HEK293 (cell line): ENCODE measurements around the gene FAM118A.

Experiments used
- CTCF ChIA-PET: fragments of 350-600 bp; formaldehyde crosslinking; extraction: SDS; loops from one replicate; lab custom pipeline; 2021; ENCODE audit warnings: antibody characterized with exemption; lab: Yijun Ruan, JAX
- POLR2A ChIA-PET: fragments of 300-600 bp; formaldehyde crosslinking; extraction: SDS; loops from one replicate; lab custom pipeline; 2020; ENCODE audit warnings: antibody characterized with exemption, inconsistent platforms; lab: Yijun Ruan, JAX
- H3K27ac ChIP-seq: fragments of 200-500 bp; sonication (Bioruptor generic); 2 replicates; pipeline ENCODE4 v1.5.1; 2014; ENCODE audit warnings: low read depth, low read length, control low read depth, inconsistent platforms; ENCODE audit errors: extremely low read depth
- H3K36me3 ChIP-seq, 2 experiments: fragments of 200-500 bp in 1 of 2; sonication (Bioruptor generic) in 1 of 2; 1 replicate in 1 of 2; 2 replicates in 1 of 2; pipeline ENCODE4 v1.5.1; 2014 to 2017; ENCODE audit warnings: inconsistent platforms in 2 of 2, low read length in 2 of 2; ENCODE audit not compliant: control insufficient read depth in 2 of 2, insufficient read depth in 1 of 2
- H3K4me1 ChIP-seq: fragments of 200-500 bp; sonication (Bioruptor generic); 2 replicates; pipeline ENCODE4 v1.5.1; 2014; ENCODE audit warnings: mild to moderate bottlenecking, low read length, inconsistent platforms; ENCODE audit not compliant: control insufficient read depth, insufficient read depth
- H3K4me3 ChIP-seq: 2 replicates; pipeline ENCODE4 v1.5.1; 2011; ENCODE audit warnings: low read depth, mild to moderate bottlenecking, control low read depth, low read length, moderate library complexity
- H3K9me3 ChIP-seq: fragments of 200-500 bp; sonication (Bioruptor generic); 2 replicates; pipeline ENCODE4 v1.5.1; 2014; ENCODE audit warnings: low read depth, low read length, inconsistent platforms; ENCODE audit not compliant: control insufficient read depth, insufficient read depth
- BCL11A ChIP-seq: fragments of 450-650 bp; formaldehyde crosslinking; IDR thresholded peaks from 2 replicates; pipeline ENCODE4 v1.5.1; 2016; ENCODE audit warnings: low read depth, missing biosample characterization, missing genetic modification characterization
- BCL6B ChIP-seq: fragments of 450-650 bp; formaldehyde crosslinking; IDR thresholded peaks from 2 replicates; pipeline ENCODE4 v1.5.1; 2017; ENCODE audit warnings: missing biosample characterization, missing genetic modification characterization
- GLI2 ChIP-seq: fragments of 450-650 bp; formaldehyde crosslinking; IDR thresholded peaks from 2 replicates; pipeline ENCODE4; 2017; ENCODE audit warnings: missing biosample characterization, missing genetic modification characterization, low read depth, borderline replicate concordance
- GLIS1 ChIP-seq: fragments of 450-650 bp; formaldehyde crosslinking; IDR thresholded peaks from 2 replicates; pipeline ENCODE4 v1.5.1; 2016; ENCODE audit warnings: missing biosample characterization, missing genetic modification characterization
- KLF1 ChIP-seq: fragments of 450-650 bp; formaldehyde crosslinking; IDR thresholded peaks from 2 replicates; pipeline ENCODE4 v1.5.1; 2016; ENCODE audit warnings: missing biosample characterization, missing genetic modification characterization
- PRDM1 ChIP-seq: fragments of 450-650 bp; formaldehyde crosslinking; IDR thresholded peaks from 2 replicates; pipeline ENCODE4; 2016; ENCODE audit warnings: missing biosample characterization, missing genetic modification characterization
- TSHZ1 ChIP-seq: fragments of 450-650 bp; formaldehyde crosslinking; IDR thresholded peaks from 2 replicates; pipeline ENCODE4 v1.5.1; 2016; ENCODE audit warnings: missing biosample characterization, missing genetic modification characterization, borderline replicate concordance
- ZBTB17 ChIP-seq: fragments of 450-650 bp; formaldehyde crosslinking; IDR thresholded peaks from 2 replicates; pipeline ENCODE4 v1.5.1; 2016; ENCODE audit warnings: missing biosample characterization, missing genetic modification characterization
- ZBTB7A ChIP-seq: fragments of 450-650 bp; formaldehyde crosslinking; IDR thresholded peaks from 2 replicates; pipeline ENCODE4 v1.5.1; 2016; ENCODE audit warnings: low read depth, missing biosample characterization, missing genetic modification characterization
- ZFP69B ChIP-seq: fragments of 450-650 bp; formaldehyde crosslinking; IDR thresholded peaks from 2 replicates; pipeline ENCODE4 v1.5.1; 2016; ENCODE audit warnings: missing biosample characterization, missing genetic modification characterization
- ZNF112 ChIP-seq: fragments of 450-650 bp; formaldehyde crosslinking; IDR thresholded peaks from 2 replicates; pipeline ENCODE4 v1.5.0; 2017; ENCODE audit warnings: missing biosample characterization, missing genetic modification characterization
- ZNF121 ChIP-seq: fragments of 450-650 bp; formaldehyde crosslinking; IDR thresholded peaks from 2 replicates; pipeline ENCODE4 v1.5.1; 2016; ENCODE audit warnings: missing biosample characterization, missing genetic modification characterization
- ZNF174 ChIP-seq: fragments of 450-650 bp; formaldehyde crosslinking; IDR thresholded peaks from 2 replicates; pipeline ENCODE4 v1.5.0; 2017; ENCODE audit warnings: missing biosample characterization, mild to moderate bottlenecking, missing genetic modification characterization
- ZNF266 ChIP-seq: fragments of 450-650 bp; formaldehyde crosslinking; IDR thresholded peaks from 2 replicates; pipeline ENCODE4 v1.5.1; 2016; ENCODE audit warnings: missing biosample characterization, missing genetic modification characterization, low read depth
- ZNF292 ChIP-seq: fragments of 450-650 bp; formaldehyde crosslinking; IDR thresholded peaks from 2 replicates; pipeline ENCODE4 v1.5.1; 2016; ENCODE audit warnings: low read depth, missing biosample characterization, missing genetic modification characterization, borderline replicate concordance
- ZNF433 ChIP-seq: fragments of 450-650 bp; formaldehyde crosslinking; IDR thresholded peaks from 2 replicates; pipeline ENCODE4 v1.5.1; 2016; ENCODE audit warnings: missing biosample characterization, missing genetic modification characterization, low read depth
- ZNF488 ChIP-seq: fragments of 450-650 bp; formaldehyde crosslinking; IDR thresholded peaks from 2 replicates; pipeline ENCODE4 v1.5.1; 2016; ENCODE audit warnings: missing biosample characterization, missing genetic modification characterization
- ZNF530 ChIP-seq: fragments of 450-650 bp; formaldehyde crosslinking; IDR thresholded peaks from 2 replicates; pipeline ENCODE4 v1.5.1; 2016; ENCODE audit warnings: low read depth, missing biosample characterization, missing genetic modification characterization
- ZNF558 ChIP-seq: fragments of 450-650 bp; formaldehyde crosslinking; IDR thresholded peaks from 2 replicates; pipeline ENCODE4 v1.5.1; 2016; ENCODE audit warnings: missing biosample characterization, missing genetic modification characterization
- ZNF610 ChIP-seq: fragments of 450-650 bp; formaldehyde crosslinking; IDR thresholded peaks from 2 replicates; pipeline ENCODE4 v1.5.1; 2016; ENCODE audit warnings: missing biosample characterization, missing genetic modification characterization, borderline replicate concordance
- ZNF660 ChIP-seq: fragments of 450-650 bp; IDR thresholded peaks from 2 replicates; pipeline ENCODE4 v1.5.1; 2018; ENCODE audit warnings: missing biosample characterization, mild to moderate bottlenecking, missing genetic modification characterization
- ZNF664 ChIP-seq: fragments of 450-650 bp; formaldehyde crosslinking; IDR thresholded peaks from 2 replicates; pipeline ENCODE4 v1.5.1; 2016; ENCODE audit warnings: missing biosample characterization, missing genetic modification characterization
- ZNF692 ChIP-seq: fragments of 450-650 bp; formaldehyde crosslinking; IDR thresholded peaks from 2 replicates; pipeline ENCODE4 v1.5.1; 2016; ENCODE audit warnings: missing biosample characterization, missing genetic modification characterization
- ZNF830 ChIP-seq: fragments of 450-650 bp; IDR thresholded peaks from 2 replicates; pipeline ENCODE4 v1.5.0; 2018; ENCODE audit warnings: missing biosample characterization, missing genetic modification characterization, low read depth, mild to moderate bottlenecking, moderate library complexity
- TF ChIP-seq, protein P1 (sequence below): fragments of 450-650 bp; formaldehyde crosslinking; IDR thresholded peaks from 2 replicates; pipeline ENCODE4 v1.5.1; 2016; ENCODE audit warnings: missing biosample characterization, missing genetic modification characterization
- TF ChIP-seq, protein P2 (sequence below): fragments of 450-650 bp; formaldehyde crosslinking; IDR thresholded peaks from 2 replicates; pipeline ENCODE4 v1.5.1; 2016; ENCODE audit warnings: missing biosample characterization, missing genetic modification characterization

Gene FAM118A

GRCh38 chr22:45292731-45293442 is 16.8 kb upstream of the FAM118A start:
- H3K36me3 ChIP-seq, result no peaks in the 10 kb centered on the region
- CTCF ChIA-PET, result no interaction called here
- no peaks in the 10 kb centered on the region for H3K4me1 ChIP-seq
- H3K9me3 ChIP-seq, result no peaks in the 10 kb centered on the region
- POLR2A ChIA-PET, result no interaction called here
- H3K4me3 ChIP-seq, result no peak overlapping the region
- no peak for TF ChIP-seq ZNF830 (tag by site-specific recombination)
- TF ChIP-seq ZBTB17 (tag by site-specific recombination), result peak; percentile 30; the same call in 1 of the 2 replicates
- TF ChIP-seq PRDM1, result peak; percentile 65; the same call in 1 of the 2 replicates
- no peak overlapping the region for H3K27ac ChIP-seq

GRCh38 chr22:45294030-45294429 is 15.7 kb upstream of the FAM118A start:
- Histone ChIP-seq H3K27ac (no peak overlapping the region), H3K36me3 (no peaks in the 10 kb centered on the region), H3K4me1 (no peaks in the 10 kb centered on the region), H3K4me3 (no peak overlapping the region), H3K9me3 (no peaks in the 10 kb centered on the region)
- ChIA-PET CTCF (no interaction called here), POLR2A (no interaction called here)
- no peak for TF ChIP-seq ZNF530 (tag by site-specific recombination)
- TF ChIP-seq ZNF112 (tag by site-specific recombination), result no peak
- no peak for TF ChIP-seq ZNF266
- no peak for TF ChIP-seq ZNF664 (tag by site-specific recombination)
- no peak for TF ChIP-seq BCL6B (tag by site-specific recombination)
- TF ChIP-seq ZBTB7A (tag by site-specific recombination), result no peak
- TF ChIP-seq ZFP69B, result no peak
- TF ChIP-seq ZNF610, result no peak
- TF ChIP-seq ZNF692 (tag by site-specific recombination), result no peak
- TF ChIP-seq GLI2 (tag by site-specific recombination), result no peak
- TF ChIP-seq ZNF292 (tag by site-specific recombination), result no peak
- TF ChIP-seq, protein P1, sequence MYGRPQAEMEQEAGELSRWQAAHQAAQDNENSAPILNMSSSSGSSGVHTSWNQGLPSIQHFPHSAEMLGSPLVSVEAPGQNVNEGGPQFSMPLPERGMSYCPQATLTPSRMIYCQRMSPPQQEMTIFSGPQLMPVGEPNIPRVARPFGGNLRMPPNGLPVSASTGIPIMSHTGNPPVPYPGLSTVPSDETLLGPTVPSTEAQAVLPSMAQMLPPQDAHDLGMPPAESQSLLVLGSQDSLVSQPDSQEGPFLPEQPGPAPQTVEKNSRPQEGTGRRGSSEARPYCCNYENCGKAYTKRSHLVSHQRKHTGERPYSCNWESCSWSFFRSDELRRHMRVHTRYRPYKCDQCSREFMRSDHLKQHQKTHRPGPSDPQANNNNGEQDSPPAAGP (tag by site-specific recombination), result 0 out of 2 replicates have a peak, but pooled peaks have one; percentile 61
- TF ChIP-seq KLF1 (tag by site-specific recombination), result 0 out of 2 replicates have a peak, but pooled peaks have one; percentile 34
- TF ChIP-seq ZNF558 (tag by site-specific recombination), result no peak
- TF ChIP-seq GLIS1 (tag by site-specific recombination), result peak; percentile 54
- no peak for TF ChIP-seq ZNF174
- no peak for TF ChIP-seq ZNF488
- TF ChIP-seq TSHZ1 (tag by site-specific recombination), result no peak
- TF ChIP-seq, protein P2, sequence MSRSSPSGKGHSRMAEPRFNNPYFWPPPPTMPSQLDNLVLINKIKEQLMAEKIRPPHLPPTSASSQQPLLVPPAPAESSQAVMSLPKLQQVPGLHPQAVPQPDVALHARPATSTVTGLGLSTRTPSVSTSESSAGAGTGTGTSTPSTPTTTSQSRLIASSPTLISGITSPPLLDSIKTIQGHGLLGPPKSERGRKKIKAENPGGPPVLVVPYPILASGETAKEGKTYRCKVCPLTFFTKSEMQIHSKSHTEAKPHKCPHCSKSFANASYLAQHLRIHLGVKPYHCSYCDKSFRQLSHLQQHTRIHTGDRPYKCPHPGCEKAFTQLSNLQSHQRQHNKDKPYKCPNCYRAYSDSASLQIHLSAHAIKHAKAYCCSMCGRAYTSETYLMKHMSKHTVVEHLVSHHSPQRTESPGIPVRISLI, result no peak
- TF ChIP-seq ZNF121, result no peak
- no peak for TF ChIP-seq ZNF433 (tag by site-specific recombination)
- no peak for TF ChIP-seq BCL11A
- TF ChIP-seq ZNF660 (tag by site-specific recombination), result no peak
